ENCODE data around the gene CELF6.
A peak's percentile ranks its signal among the peaks of the same experiment; 100 is the strongest.
"Not testable (repeated sequence)": the region's sequence is repeated elsewhere in the genome, so short reads cannot be mapped to it uniquely, and the experiment has no call there.

CELF6 gene

DNA sequence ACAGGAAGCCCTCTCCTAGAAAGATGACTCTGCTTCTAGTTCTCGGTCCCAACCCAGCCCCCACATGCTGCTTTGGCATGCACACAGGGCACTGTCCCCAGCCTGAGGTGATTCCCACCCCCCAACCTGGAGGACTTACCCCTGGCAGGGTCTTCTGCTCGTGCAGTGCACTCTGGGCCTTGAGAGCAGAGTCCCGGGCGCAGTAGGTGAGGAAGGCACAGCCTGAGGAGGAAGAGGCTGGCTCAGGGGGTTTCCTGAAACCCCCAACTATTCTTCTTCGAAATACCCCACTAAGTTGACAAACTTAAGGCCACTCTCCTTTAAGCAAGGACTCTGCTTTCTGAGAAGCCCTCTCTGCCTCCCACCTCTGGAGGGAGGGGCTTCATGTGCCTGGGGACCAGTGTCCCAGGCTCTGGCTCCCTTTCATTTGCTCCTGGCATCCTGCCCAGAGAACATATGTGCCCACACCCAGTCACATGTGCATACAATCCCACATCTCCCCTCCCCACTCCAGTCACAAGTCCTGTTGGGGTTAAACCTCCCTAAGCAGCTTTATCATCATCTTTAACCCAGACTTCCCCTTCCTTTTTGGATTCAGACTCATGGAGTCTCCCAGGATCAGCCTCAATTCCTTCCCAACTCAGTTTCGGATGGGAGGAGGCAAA lies 4.1 kb downstream of the CELF6 start:
- DNase-seq, result no peak

DNA sequence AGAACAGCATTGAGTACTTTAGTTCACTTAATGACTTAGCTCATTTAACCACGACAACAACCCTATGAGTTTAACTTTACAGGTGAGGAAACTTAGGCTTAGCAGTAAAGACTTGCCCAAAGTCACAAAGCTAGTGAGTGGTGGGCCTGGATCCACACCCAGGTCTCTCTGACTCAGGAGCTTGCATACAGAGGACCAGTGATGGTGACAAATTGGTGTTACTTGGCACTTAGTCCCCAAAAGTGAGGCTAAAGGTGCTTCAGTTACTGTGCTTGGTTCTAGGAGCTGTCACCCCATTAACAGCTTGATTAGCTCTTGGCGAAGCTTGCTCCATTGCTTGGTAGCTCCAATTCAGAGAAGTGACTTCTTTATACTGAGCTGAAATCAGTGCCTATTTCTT lies 6.1 kb downstream of the CELF6 start:
- no peak for DNase-seq

DNA sequence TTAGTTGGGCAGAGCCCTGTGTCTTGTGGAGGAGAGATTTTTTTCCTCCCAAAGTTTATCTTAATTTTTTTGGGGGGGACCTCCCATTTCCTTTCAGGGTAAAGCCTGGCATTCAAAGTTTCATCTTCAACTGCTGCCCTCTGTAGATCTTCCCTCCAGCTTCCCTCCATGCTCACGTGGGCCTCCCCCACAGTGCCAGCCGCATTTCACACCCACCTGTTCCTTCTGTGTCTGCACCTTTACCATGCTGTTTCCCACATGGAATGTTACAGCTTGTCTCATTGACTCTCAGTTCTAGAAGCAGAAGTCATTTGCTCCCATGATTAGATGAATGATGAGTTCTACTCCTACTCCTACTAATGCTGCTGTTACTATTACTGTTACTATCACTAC lies 6.5 kb downstream of the CELF6 start:
- no peak for DNase-seq

DNA sequence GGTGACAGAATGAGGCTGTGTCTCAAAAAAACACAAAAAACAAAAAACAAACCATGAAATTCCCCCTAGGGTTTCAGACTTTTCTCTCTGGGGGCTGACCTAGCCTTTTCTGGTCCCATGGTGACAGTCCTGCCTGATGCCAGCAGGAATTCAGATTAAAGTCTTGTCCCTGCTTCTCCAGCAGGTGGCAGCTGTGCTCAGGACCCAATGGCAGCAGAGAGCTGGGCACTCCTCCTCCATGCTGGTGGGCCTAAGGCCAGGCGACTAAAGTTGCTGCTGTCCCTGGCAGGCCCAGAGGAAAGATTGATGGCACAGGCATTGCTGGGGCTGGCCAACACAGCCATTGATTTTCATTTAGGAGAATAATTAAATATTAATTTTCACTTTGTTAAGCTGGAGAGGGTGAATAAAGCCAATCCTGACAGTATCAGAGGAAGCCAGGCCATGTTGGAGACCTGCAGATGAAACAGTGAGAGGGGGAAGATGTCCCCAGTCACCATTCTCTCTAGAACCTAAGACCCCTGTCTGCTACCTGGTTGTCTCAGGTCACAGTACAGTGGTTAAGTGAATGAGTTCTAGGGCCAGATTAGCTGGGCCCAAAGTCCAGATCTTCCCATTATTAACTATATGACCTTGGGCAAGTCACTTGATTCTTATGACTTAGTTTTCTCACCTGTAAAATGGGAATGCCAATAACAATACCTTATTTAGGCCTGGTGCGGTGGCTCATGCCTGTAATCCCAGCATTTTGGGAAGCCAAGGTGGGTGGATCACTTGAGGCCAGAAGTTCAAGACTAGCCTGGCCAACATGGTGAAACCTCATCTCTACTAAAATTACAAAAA lies 7.1 kb downstream of the CELF6 start:
- peak; percentile 65 for DNase-seq

- DNase-seq, result no peak
Observed at GRCh38 chr15:72307026-72307425, 12.9 kb downstream of the CELF6 start.

GRCh38 chr15:72306211-72306785 lies 13.7 kb downstream of the CELF6 start:
- DNase-seq, result peak; percentile 35

- no peak for DNase-seq
Observed at GRCh38 chr15:72304596-72304995, 15.4 kb downstream of the CELF6 start.

GRCh38 chr15:72302955-72303354 lies 17.0 kb downstream of the CELF6 start:
- DNase-seq, result no peak

- DNase-seq, result no peak
Observed at GRCh38 chr15:72289597-72290325, 30.2 kb downstream of the CELF6 start.

- DNase-seq, result no peak
Observed at GRCh38 chr15:72288796-72289596, 31.0 kb downstream of the CELF6 start.

- peak; percentile 63 for DNase-seq
Observed at GRCh38 chr15:72285927-72286516, 33.9 kb downstream of the CELF6 start.

- DNase-seq, result no peak
Observed at GRCh38 chr15:72285402-72285801, 34.6 kb downstream of the CELF6 start.

- DNase-seq, result no peak
Observed at GRCh38 chr15:72284781-72285180, 35.2 kb downstream of the CELF6 start.

DNA sequence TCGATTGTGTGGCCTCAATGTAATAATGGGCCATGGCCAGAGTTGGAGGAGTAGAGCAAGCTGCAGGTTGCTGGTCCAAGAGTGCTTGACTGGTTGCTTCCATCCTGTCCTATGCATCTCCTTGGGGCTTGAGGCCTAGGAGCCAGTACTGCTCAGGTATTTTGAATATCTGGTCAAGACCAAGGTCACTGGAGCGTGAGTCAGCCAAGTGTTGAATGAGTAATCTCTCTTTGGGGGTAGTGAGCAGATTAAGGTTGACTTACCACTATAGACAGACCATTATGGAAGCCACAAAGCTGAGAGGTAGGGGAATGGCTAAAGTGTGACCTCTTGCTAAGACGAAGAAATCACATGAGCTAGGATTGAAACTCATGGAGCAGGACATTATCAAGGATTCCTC lies 38.2 kb downstream of the CELF6 start:
- no peak for DNase-seq

- DNase-seq, result no peak
Observed at GRCh38 chr15:72280751-72281150, 39.2 kb downstream of the CELF6 start.

- no peak for DNase-seq
Observed at GRCh38 chr15:72278737-72279136, 41.2 kb downstream of the CELF6 start.

DNA sequence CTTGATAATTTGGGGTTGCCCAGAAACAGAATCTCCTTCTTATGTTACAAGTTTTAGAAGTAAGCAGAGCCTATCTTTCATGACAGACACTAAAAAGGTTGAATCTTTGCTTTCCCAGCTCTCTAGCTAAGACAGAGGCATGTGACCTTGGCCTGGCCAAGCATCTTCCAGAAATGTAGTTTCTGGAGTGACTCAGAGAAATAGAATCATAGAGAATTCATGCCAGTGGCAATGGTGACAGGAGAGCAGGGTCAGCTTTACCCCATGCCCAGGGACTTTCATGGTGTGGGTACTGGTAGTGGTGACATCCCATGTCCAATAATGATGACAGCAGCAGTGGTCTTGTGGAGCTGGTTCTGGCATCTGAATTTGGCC lies 43.6 kb downstream of the CELF6 start:
- no peak for DNase-seq

- not testable (repeated sequence) for DNase-seq
Observed at GRCh38 chr15:72275635-72276325, 44.2 kb downstream of the CELF6 start.

DNA sequence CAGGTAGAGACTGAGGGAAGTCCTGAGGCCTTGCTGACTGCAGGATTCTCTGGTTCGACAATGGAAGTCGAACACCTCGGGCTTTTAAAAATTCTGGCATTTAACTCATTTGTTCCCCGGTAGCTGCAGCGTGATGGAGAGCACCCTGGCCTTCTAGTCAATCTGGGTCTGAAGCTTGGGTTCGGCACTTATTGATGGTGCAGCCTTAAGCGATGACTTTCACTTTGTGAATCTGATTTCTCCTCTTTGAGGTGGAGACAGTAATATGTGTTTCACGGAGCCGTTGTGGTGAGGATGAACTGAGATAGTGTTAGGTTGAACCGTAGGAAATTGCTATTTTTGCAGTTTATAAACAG lies 47.0 kb downstream of the CELF6 start:
- no peak for DNase-seq

DNA sequence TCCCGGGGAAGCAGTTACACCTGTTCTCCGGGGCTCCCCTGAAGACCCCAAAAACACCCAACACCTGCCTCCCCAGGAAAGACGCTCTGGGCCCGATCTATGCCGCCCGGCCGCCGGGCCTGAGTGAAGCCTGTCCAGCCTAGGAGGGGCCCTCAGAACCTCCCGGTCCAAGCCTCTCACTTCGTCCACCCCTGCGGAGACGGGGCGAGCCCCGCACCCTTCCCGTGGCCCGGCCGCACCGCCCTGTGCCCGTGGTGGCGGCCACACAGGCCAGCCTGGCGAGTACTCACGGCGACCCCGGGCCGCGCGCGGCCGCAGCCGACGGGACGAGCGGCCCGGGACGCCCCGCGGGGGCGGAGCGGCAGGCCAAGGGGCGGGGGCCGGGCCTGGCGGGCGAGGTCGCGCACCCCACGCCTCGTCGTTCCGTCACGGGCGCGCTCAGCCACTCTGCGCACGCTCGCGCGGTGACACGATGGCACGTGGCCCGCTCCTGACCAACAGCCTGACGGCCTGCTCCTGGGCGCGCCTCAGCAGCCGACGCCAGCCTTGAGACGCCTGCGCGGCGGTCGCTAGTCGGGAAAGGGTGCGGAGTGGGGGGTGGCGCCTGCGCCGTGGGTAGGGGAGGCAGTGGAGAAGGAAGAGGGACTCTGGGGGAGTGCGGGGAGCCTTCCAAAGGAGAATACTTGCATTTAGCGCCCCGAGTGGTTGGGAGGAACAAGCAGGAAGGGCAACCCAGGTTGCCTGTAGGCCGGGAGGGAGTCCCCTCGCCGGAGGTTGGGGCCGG lies 47.6 kb downstream of the CELF6 start, which contains the start of gene PARP6:
TSS of gene PARP6 (minus strand) at position 342 of the 784 bp plus-strand sequence. CDS start 5,077 bp downstream, outside the sequence.
- peak; percentile 99 for DNase-seq

DNA sequence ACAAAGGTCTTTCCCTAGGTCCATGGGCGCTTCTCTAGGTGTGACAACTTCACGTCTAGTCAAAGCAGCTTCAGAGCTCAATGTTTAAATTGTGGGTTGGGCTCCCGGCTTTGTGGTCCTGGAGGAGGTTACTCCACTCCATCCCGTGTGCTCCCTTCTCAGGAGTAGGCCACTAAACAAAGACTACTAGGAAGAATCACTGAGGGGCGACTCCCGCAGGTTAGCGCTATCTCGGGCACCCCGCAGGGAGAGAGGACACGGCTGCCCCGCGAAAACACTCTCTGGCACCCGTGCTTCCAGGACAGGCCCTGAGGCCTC lies 48.1 kb downstream of the CELF6 start:
- peak; percentile 20 for DNase-seq
